Kidney epithelial cell (primary cell): ENCODE results near the gene MRPL43. TPM values are rescaled to one million over a fixed set of nuclear protein-coding genes. Genes with fewer than 3 reads are reported as not detected.
A peak's percentile ranks its signal among the peaks of the same experiment; 100 is the strongest.

ENCODE experiments used
- DNase-seq: peaks from one replicate; pipeline ENCODE4 v3.0.0-alpha.2; 2010; ENCODE audit warnings: low read depth
- H3K27me3 ChIP-seq: 2 replicates; pipeline ENCODE4 v1.6.0; 2011; ENCODE audit warnings: low read length; ENCODE audit not compliant: control insufficient read depth, insufficient read depth
- H3K36me3 ChIP-seq: 2 replicates; pipeline ENCODE4 v1.5.1; 2011; ENCODE audit warnings: low read length; ENCODE audit not compliant: control insufficient read depth, insufficient read depth
- H3K4me3 ChIP-seq: 2 replicates; pipeline ENCODE4 v1.5.1; 2011; ENCODE audit warnings: low read depth, mild to moderate bottlenecking, control low read depth, low read length
- total RNA-seq: library from RNA; depleted of rRNA; stranded (reverse); fragments of >200 nt; gene quantifications from 2 replicates; pipeline ENCODE4 v1.2.3, GENCODE V29; 2015
- TF ChIP-seq, protein P1 (sequence below): IDR thresholded peaks from 2 replicates; pipeline ENCODE4 v1.5.1; 2011; ENCODE audit warnings: mild to moderate bottlenecking, moderate library complexity, low read length, control low read depth, inconsistent platforms; ENCODE audit not compliant: insufficient read depth, poor library complexity, severe bottlenecking

The MRPL43 gene
- total RNA-seq, 1 donor from 2014 or later: 92.3 TPM

DNA sequence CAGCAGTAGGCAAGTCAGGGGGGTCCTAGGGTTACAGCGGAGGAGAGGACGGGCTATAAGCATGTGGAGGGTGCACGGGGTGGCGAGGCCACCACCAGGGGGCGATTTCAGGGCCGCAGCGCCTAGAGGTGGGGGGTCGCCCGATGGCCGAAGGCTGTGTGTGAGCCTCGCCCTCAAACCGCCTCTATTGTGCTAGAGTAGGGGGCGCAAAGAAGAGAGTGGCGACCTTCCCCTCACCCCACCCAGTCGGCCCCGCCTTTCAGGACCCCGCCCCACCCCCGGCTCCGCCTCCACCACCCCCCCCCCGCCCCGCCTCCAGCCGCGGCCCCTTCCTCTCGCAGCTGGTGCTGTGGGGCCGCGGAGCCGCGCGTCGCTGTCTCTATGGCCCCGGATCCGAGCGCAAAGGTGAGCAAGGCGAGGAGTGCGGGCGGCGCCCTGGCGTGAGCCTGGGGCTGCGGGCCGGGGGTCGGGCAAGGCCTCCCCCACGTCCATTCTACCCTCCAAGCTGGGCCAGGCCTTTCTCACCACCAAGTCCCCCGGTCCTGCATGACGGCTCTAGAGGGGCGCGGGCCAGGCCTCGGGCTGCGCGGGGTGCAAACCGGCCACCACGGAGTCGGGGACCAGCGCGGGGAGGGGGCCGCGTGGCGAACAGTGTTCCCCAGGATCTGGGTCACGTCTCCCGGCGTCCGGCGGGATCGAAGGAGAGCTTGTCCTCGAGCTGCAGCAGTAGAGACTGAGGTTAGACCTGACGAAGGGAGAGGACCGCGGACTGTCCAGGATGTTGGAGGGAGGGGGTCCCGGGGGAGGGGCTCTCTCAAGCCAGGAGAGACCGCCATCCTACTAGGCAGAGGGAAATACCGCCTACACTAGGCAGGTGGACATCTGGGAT lies 17.9 kb downstream of the MRPL43 start, which contains the start of gene SEMA4G:
Gene SEMA4G (plus strand): TSS at position 318 of the 889 bp plus-strand sequence. CDS start 3,409 bp downstream, outside the sequence.
- Histone ChIP-seq H3K36me3 (peaks cover 1% of the 10 kb centered on the region), H3K4me3 (peak within 1 kb of the TSS; percentile 58), H3K27me3 (no peaks in the 10 kb centered on the region)
- DNase-seq: no peak
- TF ChIP-seq, protein P1, sequence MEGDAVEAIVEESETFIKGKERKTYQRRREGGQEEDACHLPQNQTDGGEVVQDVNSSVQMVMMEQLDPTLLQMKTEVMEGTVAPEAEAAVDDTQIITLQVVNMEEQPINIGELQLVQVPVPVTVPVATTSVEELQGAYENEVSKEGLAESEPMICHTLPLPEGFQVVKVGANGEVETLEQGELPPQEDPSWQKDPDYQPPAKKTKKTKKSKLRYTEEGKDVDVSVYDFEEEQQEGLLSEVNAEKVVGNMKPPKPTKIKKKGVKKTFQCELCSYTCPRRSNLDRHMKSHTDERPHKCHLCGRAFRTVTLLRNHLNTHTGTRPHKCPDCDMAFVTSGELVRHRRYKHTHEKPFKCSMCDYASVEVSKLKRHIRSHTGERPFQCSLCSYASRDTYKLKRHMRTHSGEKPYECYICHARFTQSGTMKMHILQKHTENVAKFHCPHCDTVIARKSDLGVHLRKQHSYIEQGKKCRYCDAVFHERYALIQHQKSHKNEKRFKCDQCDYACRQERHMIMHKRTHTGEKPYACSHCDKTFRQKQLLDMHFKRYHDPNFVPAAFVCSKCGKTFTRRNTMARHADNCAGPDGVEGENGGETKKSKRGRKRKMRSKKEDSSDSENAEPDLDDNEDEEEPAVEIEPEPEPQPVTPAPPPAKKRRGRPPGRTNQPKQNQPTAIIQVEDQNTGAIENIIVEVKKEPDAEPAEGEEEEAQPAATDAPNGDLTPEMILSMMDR: peak; percentile 89

DNA sequence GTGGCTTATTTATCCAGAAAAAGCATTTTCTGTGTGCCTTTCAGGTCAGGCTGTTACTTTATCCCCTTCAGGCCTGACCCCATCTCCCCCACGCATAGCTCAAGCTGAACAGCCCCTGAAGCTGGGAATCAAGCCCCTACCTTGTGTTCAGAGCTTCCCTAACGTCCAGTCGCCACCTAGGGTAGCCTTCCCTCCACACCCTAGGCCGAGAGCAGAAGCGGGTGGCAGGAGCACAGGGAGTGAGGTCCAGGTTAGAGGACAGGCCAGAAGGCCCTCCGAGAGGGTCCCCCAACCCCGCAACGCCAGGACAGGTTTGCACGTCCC lies 18.5 kb downstream of the MRPL43 start:
- peaks cover 3% of the 10 kb centered on the region for H3K36me3 ChIP-seq
- peak overlapping the region; percentile 58 for H3K4me3 ChIP-seq
- TF ChIP-seq, protein P1: no peak
- no peak for DNase-seq
- no peaks in the 10 kb centered on the region for H3K27me3 ChIP-seq

DNA sequence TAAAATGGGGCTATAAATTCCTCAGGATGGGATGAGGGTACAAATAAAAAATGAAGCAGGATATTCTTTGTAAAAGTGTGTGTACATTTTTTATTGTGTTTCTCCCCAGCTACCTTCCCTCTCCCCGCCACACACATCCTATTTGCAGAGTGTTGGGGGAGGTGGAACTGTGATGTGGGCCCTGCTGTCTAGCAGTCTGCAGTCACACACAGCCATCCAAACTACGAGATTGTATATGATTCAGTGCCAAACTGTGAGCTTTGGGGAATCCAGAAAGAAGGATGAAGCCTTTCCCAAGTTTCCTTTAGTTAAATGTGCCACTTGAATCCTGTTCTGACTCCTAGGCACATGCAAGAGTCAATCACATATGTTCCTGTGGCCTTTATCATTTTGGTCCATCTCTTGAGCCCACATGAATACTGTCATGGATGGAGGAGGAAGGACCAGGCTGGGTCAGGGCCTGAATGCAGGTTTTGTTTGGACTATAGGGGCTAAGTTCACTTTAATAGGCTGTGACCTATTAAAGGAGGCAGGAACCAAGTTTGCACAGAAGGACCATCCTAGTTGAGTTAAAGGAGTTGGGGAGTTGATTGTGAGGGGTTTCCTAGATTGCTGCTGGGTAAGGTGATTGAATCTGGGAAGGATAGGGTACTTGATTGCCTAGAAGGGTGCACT lies 19.1 kb downstream of the MRPL43 start:
- H3K4me3 ChIP-seq: no peak overlapping the region
- H3K36me3 ChIP-seq: peaks cover 3% of the 10 kb centered on the region
- DNase-seq: no peak
- TF ChIP-seq, protein P1: no peak
- no peaks in the 10 kb centered on the region for H3K27me3 ChIP-seq

DNA sequence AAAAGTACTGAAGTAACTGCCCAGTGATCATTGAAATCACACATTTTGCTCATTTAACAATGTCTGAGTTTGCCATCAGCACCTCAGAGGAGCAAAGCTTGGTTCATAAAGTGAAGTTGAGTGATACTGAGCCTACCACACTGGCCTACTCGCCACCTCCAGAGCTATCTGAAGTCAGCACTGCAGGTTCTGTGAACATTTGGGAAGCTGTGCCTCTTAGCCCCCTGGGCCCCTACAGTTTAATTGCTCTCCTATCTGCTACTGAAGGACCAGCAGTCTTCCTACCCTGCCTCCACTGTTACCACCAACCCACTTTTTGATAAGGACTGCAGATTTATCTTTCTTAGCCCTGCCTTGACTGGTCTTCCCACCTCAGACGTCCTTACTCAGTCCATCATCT lies 20.0 kb downstream of the MRPL43 start:
- TF ChIP-seq, protein P1: no peak
- DNase-seq: no peak
- Histone ChIP-seq H3K4me3 (no peak overlapping the region), H3K36me3 (peaks cover 3% of the 10 kb centered on the region), H3K27me3 (no peaks in the 10 kb centered on the region)

DNA sequence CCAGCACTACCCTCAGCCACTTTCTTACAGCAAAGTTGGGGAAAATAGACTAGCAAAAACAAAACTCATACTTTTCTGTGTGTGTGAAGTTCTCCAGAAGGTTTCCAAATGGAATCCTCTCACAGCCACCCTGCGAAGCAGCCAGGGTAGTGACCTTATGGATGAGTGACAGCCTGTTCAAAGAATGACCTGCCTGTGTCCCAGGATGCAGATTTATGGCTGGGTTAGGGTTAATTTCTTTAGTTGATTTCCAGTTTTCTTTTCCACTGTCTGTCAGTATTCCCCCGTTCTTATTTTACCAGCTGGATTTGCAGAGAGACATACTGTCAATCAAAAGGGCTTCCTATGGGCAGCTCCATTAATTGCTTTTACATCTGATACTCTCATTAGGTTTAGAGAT lies 20.4 kb downstream of the MRPL43 start:
- Histone ChIP-seq H3K27me3 (no peaks in the 10 kb centered on the region), H3K36me3 (peaks cover 3% of the 10 kb centered on the region), H3K4me3 (no peak overlapping the region)
- no peak for DNase-seq
- TF ChIP-seq, protein P1: no peak
